DMS 273 (cell line): ENCODE measurements around the gene LRRC73.
"Not testable (repeated sequence)": the region's sequence is repeated elsewhere in the genome, so short reads cannot be mapped to it uniquely, and the experiment has no call there.

Experiments
- DNase-seq: peaks from one replicate; lab custom pipeline; 2025; ENCODE audit not compliant: unreplicated experiment; lab: John Stamatoyannopoulos, UW

LRRC73 gene

DNA sequence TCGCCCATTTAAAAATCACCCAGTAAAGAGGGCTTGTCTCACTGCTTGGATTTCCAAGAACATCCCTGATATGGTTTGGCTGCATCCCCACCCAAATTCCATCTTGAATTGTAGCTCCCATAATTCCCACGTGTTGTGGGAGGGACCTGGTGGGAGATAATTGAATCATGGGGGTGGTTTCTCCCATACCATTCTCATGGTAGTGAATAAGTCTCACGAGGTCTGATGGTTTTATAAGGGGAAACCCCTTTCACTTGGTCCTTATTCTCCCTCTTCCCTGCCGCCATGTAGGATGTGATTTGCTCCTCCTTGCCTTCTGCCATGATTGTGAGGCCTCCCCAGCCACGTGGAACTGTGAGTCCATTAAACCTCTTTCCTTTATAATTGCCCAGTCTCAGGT lies 42.9 kb downstream of the LRRC73 start:
- DNase-seq: not testable (repeated sequence)

DNA sequence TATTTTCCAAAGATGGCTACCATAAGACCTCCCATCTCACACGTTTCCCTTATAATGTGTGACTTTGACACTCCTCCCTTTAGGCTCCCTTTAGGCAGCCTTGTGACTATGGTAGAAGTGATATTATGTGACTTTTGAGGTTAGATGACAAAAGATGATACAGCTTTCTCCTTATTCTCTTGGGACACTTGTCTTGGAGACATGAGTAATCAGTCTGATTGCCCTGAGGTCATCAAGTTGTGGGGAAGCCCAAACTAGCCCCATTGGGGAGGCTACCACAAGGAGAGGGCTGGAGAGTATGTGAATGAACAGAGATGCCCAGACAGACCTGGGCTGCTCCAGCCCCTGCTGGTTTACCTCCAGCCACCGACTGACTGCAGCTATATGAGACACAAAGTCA lies 44.2 kb downstream of the LRRC73 start:
- DNase-seq: no peak

DNA sequence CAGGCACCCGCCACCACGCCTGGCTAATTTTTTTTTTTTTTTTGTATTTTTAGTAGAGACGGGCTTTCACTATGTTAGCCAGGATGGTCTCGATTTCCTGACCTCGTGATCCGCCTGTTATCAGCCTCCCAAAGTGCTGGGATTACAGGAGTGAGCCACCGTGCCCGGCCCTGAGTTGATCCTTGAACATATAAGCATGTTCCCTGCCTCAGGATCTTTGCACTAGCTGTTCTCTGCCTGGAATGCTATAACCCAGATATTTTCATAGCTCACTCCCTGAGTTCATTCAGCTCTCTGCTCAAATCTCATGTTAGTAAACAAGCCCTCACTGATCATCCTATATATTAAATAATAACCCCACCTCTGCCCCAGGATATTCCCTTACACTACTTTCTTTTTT lies 45.8 kb downstream of the LRRC73 start:
- DNase-seq: no peak

DNA sequence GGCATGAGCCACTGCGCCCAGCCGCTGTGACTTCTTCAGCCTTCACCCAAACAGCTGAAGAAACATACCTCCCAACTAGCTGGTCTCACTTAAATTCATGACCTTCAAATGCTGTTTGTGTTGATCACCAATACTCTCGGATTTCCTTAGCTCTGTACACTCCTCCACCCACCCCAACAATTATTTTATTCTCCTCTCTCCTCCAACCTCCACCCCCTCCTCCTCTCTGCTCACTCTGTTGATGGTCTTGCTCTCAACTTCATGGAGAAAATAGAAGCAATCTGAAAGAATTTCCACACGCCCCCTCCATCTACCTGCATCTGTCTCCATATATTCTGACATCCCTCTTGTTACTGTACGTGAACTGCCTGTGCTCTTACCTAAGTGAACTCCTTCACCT lies 48.2 kb downstream of the LRRC73 start:
- no peak for DNase-seq

DNA sequence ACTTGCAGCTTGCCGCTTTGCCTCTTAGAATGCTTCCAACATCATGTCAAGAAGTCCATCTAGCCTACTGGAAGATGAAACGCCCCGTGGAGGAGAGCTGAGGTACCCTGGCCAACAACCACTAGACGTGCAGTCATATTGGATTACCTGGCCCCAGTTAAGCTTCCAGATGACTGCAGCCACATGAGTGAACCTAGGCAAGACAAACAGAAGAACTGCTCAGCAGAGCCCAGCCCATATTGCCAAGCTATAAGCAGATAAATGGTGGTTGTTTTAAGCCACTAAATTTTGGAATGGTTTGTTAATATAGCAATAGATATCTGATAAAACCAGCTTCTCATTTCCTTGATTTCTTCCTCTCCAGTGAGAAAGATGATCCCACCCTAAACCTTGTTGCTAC lies 50.1 kb downstream of the LRRC73 start:
- no peak for DNase-seq

DNA sequence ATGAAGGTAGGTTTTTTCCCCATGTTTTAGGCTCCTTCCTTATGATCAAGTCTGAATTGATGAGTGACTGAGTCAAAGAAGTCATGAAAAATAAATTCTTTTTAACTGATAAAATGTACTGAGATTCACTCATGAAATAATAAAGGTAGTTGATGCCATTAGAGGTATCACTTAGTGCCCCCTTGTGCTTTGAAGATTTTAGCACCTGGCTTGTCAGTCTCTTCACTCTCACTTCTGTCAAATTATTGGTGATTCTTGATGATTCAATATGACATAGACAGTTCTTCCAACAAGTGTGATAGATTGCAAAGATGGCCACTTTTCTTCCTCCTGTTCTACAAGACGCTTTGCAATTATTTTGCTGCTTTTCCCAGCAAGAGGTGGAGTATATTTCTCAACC lies 50.6 kb downstream of the LRRC73 start:
- DNase-seq: no peak

DNA sequence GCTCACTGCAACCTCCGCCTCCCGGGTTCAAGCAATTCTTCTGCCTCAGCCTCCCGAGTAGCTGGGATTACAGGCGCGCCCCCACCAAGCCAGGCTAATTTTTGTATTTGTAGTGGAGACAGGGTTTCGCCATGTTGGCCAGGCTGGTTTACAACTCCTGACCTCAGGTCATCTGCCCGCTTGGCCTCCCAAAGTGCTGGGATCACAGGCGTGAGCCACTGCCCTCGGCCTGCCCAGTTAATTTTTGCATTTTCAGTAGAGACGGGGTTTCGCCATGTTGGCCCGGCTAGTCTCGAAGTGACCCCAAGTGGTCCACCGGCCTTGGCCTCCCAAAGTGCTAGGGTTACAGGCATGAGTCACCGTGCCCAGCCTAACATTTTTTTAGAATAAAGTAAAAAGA lies 52.0 kb downstream of the LRRC73 start:
- not testable (repeated sequence) for DNase-seq

DNA sequence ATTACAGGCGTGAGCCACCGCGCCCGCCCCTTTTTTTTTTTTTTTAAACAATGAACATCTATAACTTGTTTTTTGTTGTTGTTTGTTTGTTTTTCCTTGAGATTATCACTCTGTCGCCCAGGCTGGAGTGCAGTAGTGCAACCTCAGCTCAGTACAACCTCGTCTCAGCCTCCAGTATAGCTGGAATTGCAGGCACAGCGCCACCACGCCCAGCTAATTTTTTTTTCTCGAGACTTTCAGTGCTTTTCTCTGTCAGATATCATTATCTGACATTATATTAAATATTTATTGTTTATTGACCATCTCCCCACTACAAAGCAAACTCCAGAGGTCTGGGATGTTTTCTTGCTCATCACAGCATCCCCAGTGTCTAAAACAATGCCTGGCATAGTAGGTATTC lies 52.5 kb downstream of the LRRC73 start:
- no peak for DNase-seq
